HFFc6 (cell line): ENCODE results near the gene UNC5B. TPM values are rescaled to one million over a fixed set of nuclear protein-coding genes. Genes with fewer than 3 reads are reported as not detected.

ENCODE experiments used
- DNase-seq: peaks from one replicate; pipeline ENCODE4 v3.0.0-alpha.2; 2018
- H3K27ac Mint-ChIP-seq: 2 replicates; pipeline ENCODE4 v1.8.0; 2020; ENCODE audit warnings: mild to moderate bottlenecking, mixed read lengths
- H3K27me3 Mint-ChIP-seq: 2 replicates; pipeline ENCODE4 v1.8.0; 2021; ENCODE audit warnings: mild to moderate bottlenecking, moderate library complexity, mixed read lengths; ENCODE audit not compliant: insufficient read depth
- H3K36me3 Mint-ChIP-seq: 2 replicates; pipeline ENCODE4 v1.8.0; 2021; ENCODE audit warnings: low read depth, mixed read lengths
- H3K4me1 Mint-ChIP-seq: 2 replicates; pipeline ENCODE4 v1.8.0; 2020; ENCODE audit warnings: low read depth, mixed read lengths
- H3K4me3 Mint-ChIP-seq: 2 replicates; pipeline ENCODE4 v1.8.0; 2020; ENCODE audit warnings: mild to moderate bottlenecking, moderate library complexity, mixed read lengths
- H3K9me3 Mint-ChIP-seq: 2 replicates; pipeline ENCODE4 v1.8.0; 2020; ENCODE audit warnings: mild to moderate bottlenecking, mixed read lengths
- total RNA-seq, 6 experiments: library from RNA; stranded (reverse); fragmentation: NEBNext Ultra II Directional; extraction: Animal tissue kit (Norgen Biotek cat#: 25700); gene quantifications; 2 replicates in 1 of 6; 3 replicates in 5 of 6; pipeline ENCODE4 v1.2.3, GENCODE V29; 2021
- TF ChIP-seq, protein P1 (sequence below): fragments of 200-600 bp; sonication (generic); IDR thresholded peaks from 2 replicates; pipeline ENCODE4 v1.5.0; 2021; ENCODE audit warnings: antibody characterized with exemption, mild to moderate bottlenecking

Gene UNC5B
- total RNA-seq, 6 experiments from 2014 or later, result 5.2 to 11.6 (median 5.7) TPM

DNA sequence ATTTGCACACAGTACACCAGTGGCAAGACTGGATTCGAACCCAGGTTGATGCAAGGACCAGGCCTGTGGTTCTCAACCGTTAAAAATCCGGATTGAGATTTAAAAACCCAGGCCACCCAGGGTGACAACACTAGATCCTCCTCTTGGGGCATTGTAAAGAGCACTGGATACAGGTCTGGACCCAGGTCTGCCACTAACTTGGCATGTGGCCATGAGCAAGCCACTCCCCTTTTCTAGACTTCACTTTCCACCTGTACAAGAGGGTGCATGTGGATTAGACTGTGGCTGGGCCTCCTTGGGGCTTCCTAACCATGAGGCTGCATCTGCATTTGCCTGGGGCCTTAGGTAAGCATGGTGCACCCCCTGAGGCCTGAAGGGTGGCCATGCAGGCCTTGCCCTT lies 85.0 kb downstream of the UNC5B start:
- Mint-ChIP-seq H3K27me3 (peaks cover 3% of the 10 kb centered on the region), H3K9me3 (no peaks in the 10 kb centered on the region), H3K27ac (no peak overlapping the region), H3K36me3 (no peaks in the 10 kb centered on the region), H3K4me1 (no peaks in the 10 kb centered on the region), H3K4me3 (no peak overlapping the region)
- TF ChIP-seq, protein P1, sequence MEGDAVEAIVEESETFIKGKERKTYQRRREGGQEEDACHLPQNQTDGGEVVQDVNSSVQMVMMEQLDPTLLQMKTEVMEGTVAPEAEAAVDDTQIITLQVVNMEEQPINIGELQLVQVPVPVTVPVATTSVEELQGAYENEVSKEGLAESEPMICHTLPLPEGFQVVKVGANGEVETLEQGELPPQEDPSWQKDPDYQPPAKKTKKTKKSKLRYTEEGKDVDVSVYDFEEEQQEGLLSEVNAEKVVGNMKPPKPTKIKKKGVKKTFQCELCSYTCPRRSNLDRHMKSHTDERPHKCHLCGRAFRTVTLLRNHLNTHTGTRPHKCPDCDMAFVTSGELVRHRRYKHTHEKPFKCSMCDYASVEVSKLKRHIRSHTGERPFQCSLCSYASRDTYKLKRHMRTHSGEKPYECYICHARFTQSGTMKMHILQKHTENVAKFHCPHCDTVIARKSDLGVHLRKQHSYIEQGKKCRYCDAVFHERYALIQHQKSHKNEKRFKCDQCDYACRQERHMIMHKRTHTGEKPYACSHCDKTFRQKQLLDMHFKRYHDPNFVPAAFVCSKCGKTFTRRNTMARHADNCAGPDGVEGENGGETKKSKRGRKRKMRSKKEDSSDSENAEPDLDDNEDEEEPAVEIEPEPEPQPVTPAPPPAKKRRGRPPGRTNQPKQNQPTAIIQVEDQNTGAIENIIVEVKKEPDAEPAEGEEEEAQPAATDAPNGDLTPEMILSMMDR, result no peak
- no peak for DNase-seq

DNA sequence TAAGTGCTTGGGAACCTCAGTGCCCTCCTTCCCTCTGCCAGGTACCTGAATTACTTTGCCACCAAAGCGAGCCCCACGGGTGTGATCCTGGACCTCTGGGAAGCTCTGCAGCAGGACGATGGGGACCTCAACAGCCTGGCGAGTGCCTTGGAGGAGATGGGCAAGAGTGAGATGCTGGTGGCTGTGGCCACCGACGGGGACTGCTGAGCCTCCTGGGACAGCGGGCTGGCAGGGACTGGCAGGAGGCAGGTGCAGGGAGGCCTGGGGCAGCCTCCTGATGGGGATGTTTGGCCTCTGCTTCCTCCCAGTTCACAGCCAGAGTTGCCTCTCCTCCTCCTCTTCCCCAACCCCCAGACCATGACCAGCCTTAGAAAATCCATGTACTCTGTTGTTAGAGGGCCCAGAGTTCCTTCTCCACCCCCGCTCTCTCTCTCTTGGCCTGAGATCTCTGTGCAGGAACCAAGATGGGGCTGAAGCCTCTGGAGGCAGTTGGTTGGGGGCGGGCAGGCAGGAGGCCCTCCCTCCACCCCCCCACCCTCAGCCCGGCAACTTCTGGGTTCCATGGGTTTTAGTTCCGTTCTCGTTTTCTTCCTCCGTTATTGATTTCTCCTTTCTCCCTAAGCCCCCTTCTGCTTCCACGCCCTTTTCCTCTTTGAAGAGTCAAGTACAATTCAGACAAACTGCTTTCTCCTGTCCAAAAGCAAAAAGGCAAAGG lies 86.9 kb downstream of the UNC5B start:
- H3K27me3 Mint-ChIP-seq, result peaks cover 2% of the 10 kb centered on the region
- no peak overlapping the region for H3K27ac Mint-ChIP-seq
- no peaks in the 10 kb centered on the region for H3K9me3 Mint-ChIP-seq
- DNase-seq, result no peak
- no peaks in the 10 kb centered on the region for H3K36me3 Mint-ChIP-seq
- TF ChIP-seq, protein P1, result no peak
- no peaks in the 10 kb centered on the region for H3K4me1 Mint-ChIP-seq
- no peak overlapping the region for H3K4me3 Mint-ChIP-seq

DNA sequence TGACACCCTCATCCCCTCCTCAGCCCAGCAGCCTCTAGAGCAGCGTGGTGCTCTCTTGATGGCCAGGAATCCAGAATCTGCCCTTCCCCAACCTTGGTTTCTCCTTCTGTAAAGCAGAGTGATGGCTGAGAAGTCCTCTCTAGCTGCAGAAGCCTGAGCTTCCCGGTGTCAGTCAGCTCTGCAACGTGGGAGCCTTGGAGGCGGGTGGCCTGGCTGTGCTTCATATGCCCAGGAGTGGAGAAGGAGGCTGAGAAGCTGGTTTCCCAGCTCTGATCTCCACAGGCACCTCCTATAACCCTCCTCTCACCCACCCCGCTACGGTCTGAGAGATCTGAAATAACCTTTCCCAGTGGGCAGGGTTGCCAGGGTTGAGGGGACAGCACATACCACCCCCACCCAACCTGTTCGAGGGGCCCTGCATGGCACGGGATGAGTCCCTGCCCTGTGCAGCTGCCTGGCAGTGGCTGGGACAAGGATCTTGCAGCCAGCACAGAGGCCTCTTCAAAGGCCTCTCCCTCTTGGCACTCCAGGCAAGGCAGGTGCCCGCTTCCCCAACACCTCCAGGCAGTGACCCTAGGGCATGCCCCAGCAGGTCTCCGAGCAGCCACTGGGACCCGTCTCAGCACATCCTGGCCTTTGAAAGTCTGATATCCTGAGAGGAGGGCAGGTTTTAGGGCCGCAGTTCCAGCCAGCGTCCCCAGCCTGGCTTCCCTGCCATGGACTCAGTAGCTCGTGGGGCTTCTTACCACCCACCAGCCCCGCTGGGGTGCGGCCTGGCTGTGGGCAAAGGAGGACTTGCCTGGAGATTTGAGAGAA lies 88.4 kb downstream of the UNC5B start:
- Mint-ChIP-seq H3K4me1 (no peaks in the 10 kb centered on the region), H3K27ac (no peak overlapping the region), H3K27me3 (no peaks in the 10 kb centered on the region; the same call in none of the 2 replicates), H3K4me3 (no peak overlapping the region), H3K9me3 (no peaks in the 10 kb centered on the region), H3K36me3 (no peaks in the 10 kb centered on the region)
- TF ChIP-seq, protein P1, result no peak
- no peak for DNase-seq

DNA sequence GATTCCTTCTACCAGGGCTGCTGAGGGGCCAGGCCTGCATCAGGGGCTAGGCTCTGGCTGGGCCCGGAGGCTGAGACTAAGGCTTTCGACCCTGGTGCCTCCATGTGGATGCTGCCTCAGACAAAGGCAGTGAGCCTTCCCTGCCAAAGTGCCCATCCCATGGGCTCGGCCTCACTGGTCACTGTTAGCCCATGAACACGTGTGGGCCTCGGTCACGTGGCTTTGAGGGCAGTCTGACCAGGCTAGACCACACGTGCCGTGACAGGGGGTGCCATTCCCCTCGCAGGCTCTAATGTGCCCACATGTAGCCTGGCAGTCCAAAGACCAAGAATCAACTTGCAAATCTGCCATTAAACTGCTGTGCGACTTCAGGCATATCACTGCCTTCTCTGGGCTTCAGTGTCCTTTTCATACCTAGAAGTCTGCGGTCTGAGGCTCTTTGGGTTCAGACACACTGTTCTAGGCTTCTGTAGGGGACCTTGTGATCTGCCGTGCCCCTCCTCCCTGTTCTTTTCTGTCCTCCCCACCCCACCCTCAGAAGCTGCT lies 89.1 kb downstream of the UNC5B start:
- no peaks in the 10 kb centered on the region for H3K9me3 Mint-ChIP-seq
- H3K4me3 Mint-ChIP-seq, result no peak overlapping the region

DNA sequence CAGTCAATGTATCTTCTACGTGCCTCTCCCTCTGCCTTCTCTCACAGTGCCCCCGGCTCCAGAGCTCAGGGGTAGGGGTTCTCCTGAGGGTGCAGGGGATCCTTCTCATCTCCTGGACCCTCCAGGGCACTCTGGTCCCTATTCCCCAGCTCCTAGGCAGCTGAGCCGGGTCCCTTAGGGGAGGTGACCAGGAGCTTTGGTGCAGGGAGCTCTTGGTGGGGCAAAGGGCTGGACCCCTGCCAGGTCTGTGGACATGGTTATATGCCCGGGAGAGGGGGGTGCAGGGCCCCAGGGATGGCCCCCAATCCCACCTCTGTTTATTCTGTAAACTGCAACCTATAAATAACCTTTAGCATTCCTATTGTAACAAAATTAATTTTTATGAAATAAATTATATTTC lies 90.1 kb downstream of the UNC5B start:
- H3K4me3 Mint-ChIP-seq, result no peak overlapping the region

More for the DNA sequence above, 89.1 kb downstream of the UNC5B start:
- no peaks in the 10 kb centered on the region for H3K4me1 Mint-ChIP-seq
- peaks cover 3% of the 10 kb centered on the region for H3K27me3 Mint-ChIP-seq
- H3K27ac Mint-ChIP-seq, result no peak overlapping the region
- no peak for DNase-seq
- TF ChIP-seq, protein P1, result no peak
- H3K36me3 Mint-ChIP-seq, result no peaks in the 10 kb centered on the region

More for the DNA sequence above, 90.1 kb downstream of the UNC5B start:
- Mint-ChIP-seq H3K36me3 (no peaks in the 10 kb centered on the region), H3K4me1 (no peaks in the 10 kb centered on the region), H3K27ac (no peak overlapping the region), H3K9me3 (no peaks in the 10 kb centered on the region), H3K27me3 (peaks cover 3% of the 10 kb centered on the region)
- TF ChIP-seq, protein P1, result no peak
- DNase-seq, result no peak
